ENCODE data around the gene DYNC1LI1.

Gene DYNC1LI1

DNA sequence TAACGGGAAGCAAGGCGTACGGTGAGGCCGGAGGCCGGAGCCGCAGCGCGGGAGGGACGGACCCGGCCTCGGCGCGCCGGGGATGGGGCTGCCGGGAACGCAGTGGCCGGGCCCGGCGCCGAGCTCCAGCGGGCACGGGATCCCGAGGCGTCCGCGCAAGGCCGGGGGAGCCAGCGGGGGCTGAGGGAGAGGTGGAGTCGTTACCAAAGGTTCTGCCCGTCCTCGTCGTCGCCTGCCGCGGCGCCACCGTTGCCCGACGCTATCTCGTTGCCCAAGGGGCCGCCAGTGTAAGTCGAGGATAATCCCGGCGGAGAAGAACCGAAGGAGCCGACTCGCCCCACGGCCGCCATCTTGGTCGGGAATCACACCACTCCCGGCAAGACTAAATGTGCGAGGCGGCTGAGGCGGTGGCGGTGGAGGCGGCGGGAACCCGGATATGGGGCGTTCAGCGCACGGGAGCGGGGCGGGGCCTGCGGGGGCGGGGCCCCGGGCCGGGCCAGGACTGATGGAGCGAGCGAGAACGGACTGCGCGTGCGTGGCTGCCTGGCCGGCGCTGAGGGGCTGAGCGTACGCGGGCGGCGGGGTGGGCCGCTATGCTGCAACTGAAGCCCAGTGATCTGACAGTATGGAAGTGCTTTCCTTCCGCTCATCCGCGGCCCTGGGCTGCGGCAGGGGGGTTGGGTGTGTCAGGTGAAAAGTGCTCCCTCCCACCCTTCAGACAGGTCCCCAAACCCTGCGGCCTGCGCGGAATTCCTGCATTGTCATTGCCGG lies at the start of gene DYNC1LI1:
DYNC1LI1 (minus strand) TSS at position 438 of the 771 bp plus-strand sequence; CDS start at position 350, 88 bp downstream.
- DNase-seq, result peak; percentile 92

GRCh38 chr3:32619395-32619794 lies 48.7 kb upstream of the DYNC1LI1 start:
- DNase-seq, result no peak

GRCh38 chr3:32616267-32616962 lies 45.8 kb upstream of the DYNC1LI1 start:
- no peak for DNase-seq

- no peak for DNase-seq
These were observed 44.3 kb upstream of the DYNC1LI1 start for GRCh38 chr3:32614956-32615355.

GRCh38 chr3:32613183-32613582 lies 42.5 kb upstream of the DYNC1LI1 start:
- no peak for DNase-seq

DNA sequence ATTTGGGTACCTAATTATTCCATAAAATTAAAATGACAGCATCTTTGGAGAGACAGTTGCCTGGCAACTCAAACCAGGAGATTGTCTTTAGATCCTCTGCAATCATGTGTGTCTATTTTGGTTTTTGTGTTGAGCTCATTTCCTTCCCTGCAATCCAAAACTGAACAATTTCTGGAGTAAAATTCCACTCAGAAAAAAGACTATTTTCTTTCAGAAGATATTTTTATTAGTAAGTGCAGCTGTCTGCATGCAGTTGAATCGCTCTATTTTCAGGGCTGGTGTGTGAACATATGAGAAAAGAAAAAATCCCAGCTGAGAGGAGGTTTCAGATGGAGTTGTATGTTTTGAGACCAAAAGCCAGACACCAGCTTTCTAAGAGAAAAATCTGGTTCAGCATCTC lies 41.9 kb upstream of the DYNC1LI1 start:
- DNase-seq, result no peak

DNA sequence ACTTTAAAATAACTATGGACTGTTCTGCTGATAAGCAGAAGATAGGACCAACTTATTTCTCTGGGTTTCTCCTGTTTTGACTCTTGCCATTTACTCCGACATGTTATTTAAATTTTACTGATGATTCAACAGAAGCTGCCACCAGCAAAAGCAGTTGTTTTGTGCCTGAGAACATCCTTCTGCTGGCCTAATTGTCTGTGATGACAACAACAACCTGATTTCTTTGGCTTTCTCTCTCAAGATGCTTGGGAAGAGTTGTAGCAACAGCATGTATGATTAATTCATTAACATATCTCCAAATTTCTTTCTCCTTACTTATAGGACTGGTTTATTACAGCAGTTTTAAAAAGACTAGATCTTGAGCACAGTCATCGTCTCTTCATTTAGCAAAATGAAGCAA lies 36.9 kb upstream of the DYNC1LI1 start:
- no peak for DNase-seq

DNA sequence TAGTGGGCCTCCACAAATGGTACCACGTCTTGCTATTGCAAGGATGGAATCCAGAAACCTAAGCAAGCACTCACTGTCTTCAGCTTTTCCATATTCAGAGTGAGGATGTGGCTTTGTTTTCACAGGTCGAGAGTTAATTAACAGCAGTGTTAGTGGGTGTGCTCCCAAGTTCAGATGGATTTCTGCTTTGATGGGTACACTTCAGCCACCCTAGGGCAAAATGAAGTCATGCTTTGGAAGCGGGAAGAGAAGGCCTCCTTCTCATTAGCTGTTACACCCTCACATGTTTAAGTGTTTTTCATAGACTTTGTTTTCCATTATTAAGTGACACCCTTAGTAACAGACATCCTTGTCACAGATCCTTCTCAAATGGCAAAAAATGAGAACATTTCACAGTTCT lies 36.3 kb upstream of the DYNC1LI1 start:
- DNase-seq, result no peak

GRCh38 chr3:32606277-32606676 lies 35.6 kb upstream of the DYNC1LI1 start:
- no peak for DNase-seq

- DNase-seq, result no peak
These were observed 32.4 kb upstream of the DYNC1LI1 start for GRCh38 chr3:32603064-32603463.

DNA sequence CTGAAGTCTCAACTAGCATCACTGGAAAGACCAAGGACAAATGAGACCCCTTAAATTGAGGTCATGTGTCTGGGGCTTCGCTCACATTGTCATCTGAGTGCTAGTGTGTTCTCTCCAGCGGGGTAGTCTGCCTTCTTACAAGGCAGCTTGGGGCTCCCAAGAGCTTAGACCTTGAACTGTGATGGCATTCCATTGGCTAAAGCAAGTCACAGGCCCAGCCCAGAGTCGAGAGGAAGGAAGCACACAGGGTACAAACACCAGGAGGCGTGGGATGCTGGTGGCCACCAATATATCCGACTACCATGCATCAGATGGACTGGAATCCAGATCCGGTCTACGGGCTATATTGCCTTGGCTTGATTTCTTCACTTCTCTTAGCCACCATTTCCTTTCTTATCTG lies 31.5 kb upstream of the DYNC1LI1 start:
- DNase-seq, result no peak

DNA sequence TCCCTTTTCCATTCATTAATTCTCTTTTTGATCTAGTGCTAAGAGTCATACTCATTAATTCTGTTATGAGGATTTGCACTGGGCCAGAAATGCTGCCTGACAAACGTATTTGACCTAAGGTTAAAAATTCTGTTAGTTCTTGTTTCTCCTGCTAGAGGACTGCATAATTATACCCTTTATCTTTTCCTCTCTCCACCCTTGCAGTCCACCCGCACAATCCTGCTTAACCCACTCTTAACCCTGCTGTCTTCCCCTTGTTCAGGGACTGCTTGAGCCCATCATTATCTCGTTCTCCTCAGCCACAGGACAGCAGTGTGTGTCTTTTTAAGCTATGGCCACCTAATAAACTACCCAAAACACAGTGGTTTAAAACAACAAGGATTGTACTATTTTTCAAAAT lies 31.1 kb upstream of the DYNC1LI1 start:
- no peak for DNase-seq

DNA sequence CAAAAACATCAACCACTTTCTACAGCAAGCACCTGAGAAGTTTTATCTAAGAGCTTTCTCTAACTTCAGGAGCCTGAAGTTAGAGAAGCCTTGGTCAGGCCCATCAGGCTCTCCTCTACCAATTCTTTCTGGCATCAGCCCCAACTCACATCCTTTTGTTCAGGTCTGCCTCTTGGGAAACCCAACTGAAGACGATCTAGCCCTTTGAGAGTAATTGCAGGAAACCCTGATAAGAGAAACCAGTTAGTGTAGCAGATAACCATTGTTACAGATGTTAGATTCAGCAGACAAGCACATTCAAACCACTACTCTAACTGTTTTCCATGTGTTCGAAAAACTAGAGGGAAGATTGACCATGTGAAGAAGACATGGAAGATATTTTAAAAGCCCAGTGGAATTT lies 27.0 kb upstream of the DYNC1LI1 start:
- no peak for DNase-seq

DNA sequence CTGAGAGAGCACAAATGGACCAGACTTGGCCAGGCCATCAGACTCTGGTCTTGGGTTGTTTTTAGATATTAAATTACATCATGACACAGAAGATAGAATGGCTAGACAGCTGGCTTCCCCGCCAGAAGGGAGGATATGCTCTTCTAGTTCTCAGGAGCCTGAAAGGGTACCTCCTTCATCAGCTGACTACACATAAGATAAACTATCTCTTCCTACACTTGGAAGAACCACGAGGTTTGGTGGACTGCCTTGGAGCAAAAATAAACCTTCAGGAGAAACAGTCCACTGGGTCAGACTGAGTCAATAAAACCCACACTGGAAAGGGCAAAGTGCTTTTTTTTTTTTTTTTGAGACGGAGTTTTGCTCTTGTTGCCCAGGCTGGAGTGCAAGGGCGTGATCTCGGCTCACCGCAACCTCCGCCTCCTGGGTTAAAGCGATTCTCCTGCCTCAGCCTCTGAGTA lies 26.3 kb upstream of the DYNC1LI1 start:
- no peak for DNase-seq

- no peak for DNase-seq
These were observed 25.7 kb upstream of the DYNC1LI1 start for GRCh38 chr3:32596282-32596908.

DNA sequence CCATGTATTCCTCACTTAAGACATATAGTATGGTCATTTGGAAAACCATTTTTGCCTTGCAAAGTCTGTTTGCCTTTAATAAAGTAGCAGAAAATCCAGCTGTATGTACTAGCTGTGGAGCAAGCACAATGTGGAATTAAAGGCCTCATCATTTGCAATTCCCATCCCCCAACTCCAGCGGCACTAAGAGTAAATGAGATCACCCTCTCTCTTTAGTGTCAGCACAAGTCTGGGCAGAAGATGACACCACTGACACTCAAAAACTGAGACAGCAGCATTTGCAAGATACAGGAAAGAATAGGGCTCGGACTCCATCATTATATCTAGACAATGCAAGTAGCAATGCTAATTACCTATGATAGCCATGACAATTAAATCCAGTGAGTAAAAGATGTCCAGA lies 24.7 kb upstream of the DYNC1LI1 start:
- no peak for DNase-seq

DNA sequence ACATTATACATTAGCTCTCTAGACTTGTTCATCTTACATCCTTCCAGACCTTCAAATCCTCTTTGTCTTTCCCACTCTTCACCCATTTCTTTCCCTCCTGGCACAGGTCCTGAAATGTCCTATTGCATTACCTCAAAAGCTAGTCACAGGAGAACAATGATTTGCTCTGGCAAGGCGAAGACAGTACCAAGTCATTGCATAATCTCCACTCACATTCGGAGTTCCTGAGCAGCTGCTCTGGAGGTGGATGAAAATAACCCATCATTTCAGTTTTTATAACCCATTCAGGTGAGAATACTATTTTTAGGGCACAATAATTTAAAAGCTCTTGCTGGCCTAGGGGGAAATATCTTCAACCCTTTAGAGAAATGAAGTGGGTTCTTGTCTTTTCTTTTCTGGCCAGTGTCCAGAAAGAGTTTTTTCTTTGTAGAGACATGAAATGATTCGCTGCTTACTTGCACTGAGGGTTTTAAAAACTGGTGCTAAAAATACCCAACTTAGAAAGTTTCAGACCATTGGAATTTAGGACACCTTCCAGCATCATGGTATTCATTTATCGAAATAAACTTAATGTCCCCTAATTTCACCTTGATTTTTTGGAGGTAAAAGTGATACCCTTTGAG lies 23.4 kb upstream of the DYNC1LI1 start:
- no peak for DNase-seq

DNA sequence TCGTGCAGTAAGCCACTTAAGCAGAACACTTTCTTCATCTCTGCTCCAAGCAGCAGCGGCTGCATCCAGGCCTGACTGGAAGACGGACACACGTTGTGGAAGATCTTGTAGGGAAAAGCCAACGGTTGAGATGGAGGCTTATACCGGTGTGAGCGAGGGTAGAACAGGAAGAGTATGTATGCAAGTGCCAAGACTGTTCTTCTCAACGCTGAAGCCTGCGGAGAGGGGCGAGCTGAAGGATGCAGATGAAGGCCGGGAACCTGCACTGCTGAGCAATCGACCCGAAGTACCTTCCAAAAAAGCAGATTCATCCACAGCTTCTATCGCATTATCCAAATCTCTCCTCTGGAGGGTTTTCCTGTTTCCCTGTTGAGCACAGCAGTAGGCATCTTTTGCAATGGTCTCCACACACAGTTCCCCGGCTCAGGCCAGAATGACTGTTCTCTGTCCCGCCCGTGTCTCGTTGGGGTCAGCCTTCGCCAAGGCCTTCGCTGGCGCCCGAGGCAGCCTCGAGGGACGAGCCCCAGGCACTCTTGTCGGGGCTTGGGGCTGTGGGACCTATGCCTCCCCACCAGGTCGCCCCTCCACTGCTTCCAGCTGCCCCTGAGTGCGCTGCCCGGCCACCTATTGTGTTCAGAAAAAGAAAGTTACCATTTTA lies 22.2 kb upstream of the DYNC1LI1 start:
- no peak for DNase-seq

DNA sequence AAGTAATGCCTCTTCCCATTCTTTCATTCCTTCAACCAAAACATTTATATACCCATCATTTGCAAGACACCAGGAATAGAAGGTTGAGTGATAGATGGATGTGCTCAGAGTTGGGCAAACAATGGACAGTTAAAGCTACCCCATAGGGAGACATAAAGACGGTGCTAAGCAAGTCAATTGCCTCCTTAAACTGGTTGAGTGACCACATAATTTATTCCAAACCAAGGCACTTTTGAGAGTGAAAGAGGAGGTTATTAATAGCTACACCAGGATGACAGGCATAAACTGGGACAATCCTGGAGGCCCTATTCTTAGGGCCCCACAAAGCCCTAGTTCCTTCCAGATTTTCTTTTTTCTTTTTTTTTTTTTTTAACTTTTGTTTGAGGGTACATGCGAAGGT lies 21.4 kb upstream of the DYNC1LI1 start:
- DNase-seq, result no peak

GRCh38 chr3:32591186-32591585 lies 20.5 kb upstream of the DYNC1LI1 start:
- DNase-seq, result no peak

DNA sequence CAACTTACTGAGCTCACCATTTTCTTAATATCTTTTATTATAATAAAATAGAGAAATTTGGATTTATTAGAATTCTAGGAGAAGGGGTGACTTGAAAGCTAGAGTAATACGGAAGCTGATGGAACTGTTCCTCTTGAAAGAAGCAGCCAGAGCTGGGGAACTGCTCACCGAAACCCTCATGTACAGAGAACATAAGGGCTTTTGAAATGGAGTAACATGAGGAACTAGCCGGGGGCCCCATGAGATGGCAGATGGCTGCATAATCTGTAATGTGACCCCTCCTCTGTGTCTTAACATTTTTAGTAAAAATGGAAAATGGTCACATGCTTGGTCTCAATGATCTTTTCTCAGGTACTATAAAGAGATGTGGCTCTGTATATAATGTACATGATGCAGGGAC lies 15.7 kb upstream of the DYNC1LI1 start:
- no peak for DNase-seq

GRCh38 chr3:32584660-32585059 lies 14.0 kb upstream of the DYNC1LI1 start:
- DNase-seq, result no peak

DNA sequence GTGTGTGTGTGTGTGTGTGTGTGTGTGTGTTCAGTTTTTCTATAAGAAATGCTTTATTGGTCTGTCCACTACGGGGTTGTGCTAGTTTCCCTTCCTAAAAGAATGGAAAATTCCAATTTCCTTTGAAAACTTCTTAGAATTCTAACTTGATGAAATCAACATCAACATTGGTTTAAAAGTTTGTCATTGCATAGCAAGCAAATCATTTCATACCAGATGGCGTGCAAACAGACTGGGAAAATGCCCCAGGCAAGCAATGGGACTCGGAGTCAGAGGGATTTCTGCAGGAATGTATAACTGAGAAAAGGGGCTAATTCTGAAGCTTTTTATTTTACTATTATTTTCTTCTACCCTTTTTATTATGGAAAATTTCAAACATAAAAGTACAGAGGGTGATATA lies 13.1 kb upstream of the DYNC1LI1 start:
- DNase-seq, result no peak
